ENCODE data around the gene TAS2R50.
A peak's percentile ranks its signal among the peaks of the same experiment; 100 is the strongest.

Gene TAS2R50

DNA sequence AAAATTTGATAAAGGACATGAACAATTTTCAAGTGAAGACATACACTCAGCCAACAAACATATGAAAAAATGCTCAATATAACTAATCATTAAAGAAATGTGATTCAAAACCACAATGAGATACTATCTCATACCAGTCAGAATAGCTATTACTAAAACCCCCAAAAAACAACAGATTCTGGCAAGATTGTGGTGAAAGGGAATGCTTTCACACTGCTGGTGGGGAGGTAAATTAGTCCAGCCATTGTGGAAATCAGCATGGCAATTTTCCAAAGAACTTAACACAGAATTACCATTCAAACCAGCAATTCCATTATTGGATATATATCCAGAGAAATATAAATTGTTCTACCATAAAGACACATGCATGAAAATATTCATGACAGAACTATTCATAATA is 29.0 kb downstream of the TAS2R50 start:
- TF ChIP-seq, protein P1, sequence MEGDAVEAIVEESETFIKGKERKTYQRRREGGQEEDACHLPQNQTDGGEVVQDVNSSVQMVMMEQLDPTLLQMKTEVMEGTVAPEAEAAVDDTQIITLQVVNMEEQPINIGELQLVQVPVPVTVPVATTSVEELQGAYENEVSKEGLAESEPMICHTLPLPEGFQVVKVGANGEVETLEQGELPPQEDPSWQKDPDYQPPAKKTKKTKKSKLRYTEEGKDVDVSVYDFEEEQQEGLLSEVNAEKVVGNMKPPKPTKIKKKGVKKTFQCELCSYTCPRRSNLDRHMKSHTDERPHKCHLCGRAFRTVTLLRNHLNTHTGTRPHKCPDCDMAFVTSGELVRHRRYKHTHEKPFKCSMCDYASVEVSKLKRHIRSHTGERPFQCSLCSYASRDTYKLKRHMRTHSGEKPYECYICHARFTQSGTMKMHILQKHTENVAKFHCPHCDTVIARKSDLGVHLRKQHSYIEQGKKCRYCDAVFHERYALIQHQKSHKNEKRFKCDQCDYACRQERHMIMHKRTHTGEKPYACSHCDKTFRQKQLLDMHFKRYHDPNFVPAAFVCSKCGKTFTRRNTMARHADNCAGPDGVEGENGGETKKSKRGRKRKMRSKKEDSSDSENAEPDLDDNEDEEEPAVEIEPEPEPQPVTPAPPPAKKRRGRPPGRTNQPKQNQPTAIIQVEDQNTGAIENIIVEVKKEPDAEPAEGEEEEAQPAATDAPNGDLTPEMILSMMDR (IDR thresholded peaks at IDR 0.05; ENCODE audit: insufficient read depth, low read depth, low read length, missing control alignments), result no peak
- no peak for DNase-seq (ENCODE audit: low read depth)
- H3K4me3 ChIP-seq (ENCODE audit: low read length), result no peak overlapping the region

DNA sequence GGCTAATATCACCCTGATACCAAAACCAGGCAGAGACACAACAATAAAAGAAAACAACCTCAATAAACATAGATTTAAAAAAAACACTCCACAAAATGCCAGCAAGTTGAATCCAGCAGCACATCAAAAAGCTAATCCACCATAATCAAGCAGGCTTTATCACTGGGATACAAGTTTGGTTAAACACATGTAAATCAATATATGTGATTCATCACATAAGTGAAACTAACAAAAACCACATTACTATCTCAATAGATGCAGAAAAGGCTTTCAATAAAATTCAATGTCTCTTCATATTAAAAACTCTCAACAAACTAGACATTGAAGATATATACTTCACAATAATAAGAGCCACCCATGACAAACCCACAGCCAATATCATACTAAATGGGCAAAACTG is 30.6 kb downstream of the TAS2R50 start:
- H3K4me3 ChIP-seq (ENCODE audit: low read length), result no peak overlapping the region
- TF ChIP-seq, protein P1 (IDR thresholded peaks at IDR 0.05; ENCODE audit: insufficient read depth, low read depth, low read length, missing control alignments), result no peak
- DNase-seq (ENCODE audit: low read depth), result no peak

DNA sequence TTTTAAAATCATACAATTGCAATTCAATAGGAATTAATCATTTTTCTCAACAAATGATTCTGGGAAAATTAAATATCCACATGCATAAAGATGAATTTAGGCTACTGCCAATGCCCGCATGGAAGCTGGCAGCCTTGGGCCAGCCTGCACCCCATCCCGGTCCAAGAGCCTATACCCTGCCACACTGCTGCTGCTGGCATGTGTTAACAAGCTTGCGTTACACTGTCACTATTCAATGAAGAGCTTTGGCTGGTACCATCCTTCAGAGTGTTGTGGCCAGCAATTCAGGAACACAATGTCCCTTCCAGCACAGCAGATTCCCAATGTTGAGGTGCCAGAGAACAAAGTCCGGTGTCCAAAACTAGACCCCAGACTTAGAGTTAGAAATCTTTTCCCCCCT is 34.1 kb downstream of the TAS2R50 start:
- no peak overlapping the region for H3K4me3 ChIP-seq (ENCODE audit: low read length)
- TF ChIP-seq, protein P1 (IDR thresholded peaks at IDR 0.05; ENCODE audit: insufficient read depth, low read depth, low read length, missing control alignments), result no peak
- DNase-seq (ENCODE audit: low read depth), result no peak

DNA sequence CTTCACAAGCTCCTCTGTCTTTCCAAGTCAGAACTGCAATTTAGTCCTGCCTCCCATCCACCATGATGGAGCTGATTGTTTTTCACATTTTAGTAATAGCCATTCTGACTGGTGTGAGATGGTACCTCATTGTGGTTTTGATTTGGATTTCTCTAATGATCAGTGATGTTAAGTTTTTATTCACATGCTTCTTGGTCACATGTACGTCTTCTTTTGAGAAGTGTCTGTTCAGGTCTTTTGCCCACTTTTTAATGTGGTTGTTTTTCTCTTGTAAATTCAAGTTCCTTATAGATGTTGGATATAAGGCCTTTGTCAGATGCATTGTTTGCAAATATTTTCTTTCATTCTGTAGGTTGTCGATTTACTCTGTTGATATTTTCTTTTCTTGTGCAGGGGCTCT is 43.5 kb downstream of the TAS2R50 start:
- DNase-seq (ENCODE audit: low read depth), result no peak
- no peak overlapping the region for H3K4me3 ChIP-seq (ENCODE audit: low read length)
- TF ChIP-seq, protein P1 (IDR thresholded peaks at IDR 0.05; ENCODE audit: insufficient read depth, low read depth, low read length, missing control alignments), result no peak

DNA sequence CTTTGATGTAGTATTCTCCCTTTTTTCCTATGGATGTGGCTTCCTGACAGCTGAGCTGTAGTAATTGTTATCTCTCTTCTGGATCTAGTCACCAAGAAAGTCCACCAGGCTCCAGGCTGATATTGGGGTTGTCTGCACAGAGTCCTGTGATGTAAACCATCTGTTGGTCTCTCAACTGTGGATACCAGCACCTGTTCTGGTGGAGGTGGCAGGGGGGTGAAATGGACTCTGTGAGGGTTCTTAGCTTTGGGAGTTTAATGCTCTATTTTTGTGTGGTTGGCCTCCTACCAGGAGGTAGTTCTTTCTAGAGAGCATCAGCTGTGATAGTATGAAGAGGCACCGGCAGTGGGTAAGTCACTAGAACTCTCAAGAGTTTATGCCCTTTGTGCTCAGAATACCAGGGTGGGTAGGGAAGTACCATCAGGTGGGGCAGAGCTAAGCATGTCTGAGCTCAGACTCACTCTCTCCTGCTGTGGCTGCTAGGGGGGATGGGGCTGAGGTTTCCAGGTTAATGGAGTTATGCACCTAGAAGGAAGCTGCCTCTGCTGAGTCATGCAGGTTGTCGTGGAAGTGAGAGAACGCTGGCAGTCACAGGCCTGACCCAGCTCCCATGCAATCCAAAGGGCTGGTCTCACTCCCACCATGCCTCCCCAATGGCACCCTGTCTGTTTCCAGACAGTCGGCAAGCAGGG is 44.6 kb downstream of the TAS2R50 start:
- no peak overlapping the region for H3K4me3 ChIP-seq (ENCODE audit: low read length)
- peak; percentile 97 for DNase-seq (ENCODE audit: low read depth)
- TF ChIP-seq, protein P1 (IDR thresholded peaks at IDR 0.05; ENCODE audit: insufficient read depth, low read depth, low read length, missing control alignments), result no peak

DNA sequence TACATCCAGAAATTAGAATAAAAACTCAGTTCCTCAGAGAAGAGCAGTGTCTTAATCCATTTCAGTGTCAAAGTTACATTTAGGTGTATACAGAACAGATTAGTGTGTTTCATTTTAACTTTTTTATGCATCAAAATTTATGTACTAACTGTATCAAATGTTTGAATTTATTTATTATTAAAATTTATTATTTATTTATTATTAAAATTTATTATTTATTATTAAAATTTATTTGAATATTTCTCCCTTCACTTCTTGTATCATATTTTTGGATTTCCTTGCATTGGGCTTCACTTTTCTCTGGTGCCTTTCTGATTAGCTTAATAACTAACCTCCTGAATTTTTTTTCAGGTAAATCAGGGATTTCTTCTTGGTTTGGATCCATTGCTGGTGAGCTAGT is 45.3 kb downstream of the TAS2R50 start:
- TF ChIP-seq, protein P1 (IDR thresholded peaks at IDR 0.05; ENCODE audit: insufficient read depth, low read depth, low read length, missing control alignments), result no peak
- DNase-seq (ENCODE audit: low read depth), result no peak
- H3K4me3 ChIP-seq (ENCODE audit: low read length), result no peak overlapping the region

DNA sequence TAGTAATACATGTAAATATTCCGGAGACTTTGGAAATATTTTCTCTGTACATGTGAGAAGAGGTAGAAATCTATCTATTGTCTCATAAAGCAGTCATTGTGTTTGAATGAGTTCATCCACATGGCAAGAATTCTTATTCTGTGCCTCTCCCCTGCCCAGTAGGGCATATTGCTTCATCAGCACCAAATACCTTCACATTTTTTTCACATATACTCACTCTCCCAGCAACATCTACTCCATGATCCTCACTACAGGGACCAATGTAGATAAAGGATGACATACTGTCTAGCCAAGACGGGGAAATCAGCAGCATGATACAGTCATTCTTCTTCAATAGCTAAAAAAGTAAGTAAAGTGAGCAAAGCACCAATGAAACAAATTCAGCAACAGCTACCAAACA is 46.3 kb downstream of the TAS2R50 start:
- H3K4me3 ChIP-seq (ENCODE audit: low read length), result no peak overlapping the region
- peak; percentile 97 for DNase-seq (ENCODE audit: low read depth)
- TF ChIP-seq, protein P1 (IDR thresholded peaks at IDR 0.05; ENCODE audit: insufficient read depth, low read depth, low read length, missing control alignments), result no peak

Measured in epithelial cell of esophagus (primary cell).